Fibroblast of villous mesenchyme (primary cell): Measurements from ENCODE around the gene TAPBPL. TPM values are rescaled to one million over a fixed set of nuclear protein-coding genes. Genes with fewer than 3 reads are reported as not detected.
"Not testable (repeated sequence)": the region's sequence is repeated elsewhere in the genome, so short reads cannot be mapped to it uniquely, and the experiment has no call there.

Experiments
- DNase-seq: peaks from one replicate; pipeline ENCODE4 v3.0.0-alpha.2; 2010; ENCODE audit warnings: low read depth
- H3K4me3 ChIP-seq: 2 replicates; pipeline ENCODE4 v1.5.1; 2011; ENCODE audit warnings: low read depth, mild to moderate bottlenecking, low read length
- total RNA-seq: library from RNA; depleted of rRNA; stranded (reverse); fragments of >200 nt; gene quantifications from 2 replicates; pipeline ENCODE4 v1.2.3, GENCODE V29; 2012
- TF ChIP-seq, protein P1 (sequence below): IDR thresholded peaks from 2 replicates; pipeline ENCODE4 v1.5.1; 2012; ENCODE audit warnings: low read depth, mild to moderate bottlenecking, low read length; ENCODE audit not compliant: insufficient read depth

Gene TAPBPL
- total RNA-seq, 1 donor = 7.3 TPM

DNA sequence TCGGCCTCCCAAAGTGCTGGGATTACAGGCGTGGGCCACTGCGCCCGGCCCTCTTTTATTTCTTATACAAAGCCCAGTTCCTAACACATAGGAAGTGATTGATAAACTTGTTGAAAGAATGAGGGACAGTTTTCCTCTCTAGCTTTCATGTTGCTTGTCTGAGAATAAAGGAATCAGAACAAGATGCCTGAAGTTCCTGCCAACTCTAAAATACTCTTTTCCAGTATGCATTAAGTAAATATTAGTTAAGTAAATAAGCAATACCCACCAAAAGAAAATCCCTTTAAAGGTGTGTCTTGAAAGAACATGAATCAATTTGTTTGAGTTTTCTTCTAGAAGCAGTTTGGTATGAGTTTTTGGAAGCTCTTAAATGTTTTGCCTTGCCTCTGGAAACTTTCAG, 31.5 kb upstream of the TAPBPL start:
- no peak overlapping the region for H3K4me3 ChIP-seq
- TF ChIP-seq, protein P1, sequence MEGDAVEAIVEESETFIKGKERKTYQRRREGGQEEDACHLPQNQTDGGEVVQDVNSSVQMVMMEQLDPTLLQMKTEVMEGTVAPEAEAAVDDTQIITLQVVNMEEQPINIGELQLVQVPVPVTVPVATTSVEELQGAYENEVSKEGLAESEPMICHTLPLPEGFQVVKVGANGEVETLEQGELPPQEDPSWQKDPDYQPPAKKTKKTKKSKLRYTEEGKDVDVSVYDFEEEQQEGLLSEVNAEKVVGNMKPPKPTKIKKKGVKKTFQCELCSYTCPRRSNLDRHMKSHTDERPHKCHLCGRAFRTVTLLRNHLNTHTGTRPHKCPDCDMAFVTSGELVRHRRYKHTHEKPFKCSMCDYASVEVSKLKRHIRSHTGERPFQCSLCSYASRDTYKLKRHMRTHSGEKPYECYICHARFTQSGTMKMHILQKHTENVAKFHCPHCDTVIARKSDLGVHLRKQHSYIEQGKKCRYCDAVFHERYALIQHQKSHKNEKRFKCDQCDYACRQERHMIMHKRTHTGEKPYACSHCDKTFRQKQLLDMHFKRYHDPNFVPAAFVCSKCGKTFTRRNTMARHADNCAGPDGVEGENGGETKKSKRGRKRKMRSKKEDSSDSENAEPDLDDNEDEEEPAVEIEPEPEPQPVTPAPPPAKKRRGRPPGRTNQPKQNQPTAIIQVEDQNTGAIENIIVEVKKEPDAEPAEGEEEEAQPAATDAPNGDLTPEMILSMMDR = no peak
- DNase-seq = no peak

DNA sequence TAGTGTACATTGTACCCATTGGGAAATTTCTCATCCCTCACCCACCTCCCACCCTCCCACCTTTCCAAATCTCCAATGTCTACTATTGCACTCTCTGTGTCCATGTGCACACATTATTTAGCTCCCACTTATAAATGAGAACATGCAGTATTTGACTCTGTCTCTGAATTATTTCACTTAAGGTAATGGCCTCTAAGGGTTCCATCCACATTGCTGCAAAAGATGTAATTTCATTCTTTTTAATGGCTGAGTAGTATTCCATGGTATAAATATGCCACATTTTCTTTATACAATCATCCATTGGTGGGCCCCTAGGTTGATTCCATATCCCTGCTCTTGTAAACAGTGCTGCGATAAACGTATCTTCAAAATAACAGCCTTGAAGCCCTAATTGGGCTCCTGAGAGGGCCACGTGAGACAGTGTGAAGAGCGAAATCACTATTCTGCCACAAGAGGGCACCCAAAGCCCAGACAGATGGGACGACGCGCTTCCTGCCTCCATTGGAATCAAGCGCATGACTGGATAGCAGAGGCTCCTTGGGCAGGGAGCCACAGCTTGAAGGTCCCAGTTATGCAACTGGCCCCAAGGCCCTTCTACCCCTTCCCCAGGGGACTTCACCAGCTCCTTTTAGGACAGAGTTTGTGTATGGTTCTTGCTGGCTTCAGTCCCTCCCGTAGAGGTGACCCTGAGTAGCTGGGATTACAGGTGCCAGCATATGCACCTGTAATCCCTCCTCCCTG, 28.4 kb upstream of the TAPBPL start:
- peak; percentile 94 for DNase-seq
- H3K4me3 ChIP-seq = no peak overlapping the region
- TF ChIP-seq, protein P1 = peak; percentile 86

DNA sequence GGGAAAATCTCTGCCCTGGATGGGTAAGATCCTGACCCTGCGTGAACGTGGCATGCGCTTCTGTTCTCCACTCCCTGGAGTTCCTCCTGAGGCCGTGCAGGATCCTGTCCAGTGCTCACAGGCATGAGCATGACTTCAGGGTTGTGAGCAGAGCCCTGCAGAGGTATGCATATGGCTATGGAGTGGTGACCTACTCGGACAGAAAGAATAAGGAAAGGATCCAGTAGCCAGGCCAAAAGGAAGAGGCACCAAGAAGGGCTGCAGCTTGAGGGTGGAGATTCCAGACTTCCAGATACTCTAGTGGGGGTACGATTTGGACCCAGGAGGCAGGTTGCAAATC, 27.9 kb upstream of the TAPBPL start:
- TF ChIP-seq, protein P1 = no peak
- H3K4me3 ChIP-seq = no peak overlapping the region
- DNase-seq = no peak

DNA sequence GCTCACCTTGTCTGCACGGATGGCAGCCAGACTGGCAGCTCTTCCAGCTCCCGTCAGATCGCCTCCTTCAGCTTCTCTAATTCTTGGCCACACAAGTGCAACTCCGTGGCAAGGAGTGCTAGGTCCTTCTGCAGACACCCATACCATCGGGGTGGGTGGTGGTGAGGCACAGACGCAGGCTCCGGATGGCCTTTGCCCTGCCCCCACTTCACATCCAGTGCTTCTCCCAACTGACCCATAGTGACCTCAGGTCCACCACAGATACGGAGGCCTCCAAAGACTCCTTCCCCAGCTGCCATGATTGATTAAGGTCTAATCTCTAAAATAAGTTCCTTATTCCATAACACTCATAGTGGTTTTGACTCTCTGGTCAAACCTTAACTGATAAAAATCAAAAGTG, 27.0 kb upstream of the TAPBPL start:
- H3K4me3 ChIP-seq = no peak overlapping the region
- no peak for DNase-seq
- TF ChIP-seq, protein P1 = no peak

DNA sequence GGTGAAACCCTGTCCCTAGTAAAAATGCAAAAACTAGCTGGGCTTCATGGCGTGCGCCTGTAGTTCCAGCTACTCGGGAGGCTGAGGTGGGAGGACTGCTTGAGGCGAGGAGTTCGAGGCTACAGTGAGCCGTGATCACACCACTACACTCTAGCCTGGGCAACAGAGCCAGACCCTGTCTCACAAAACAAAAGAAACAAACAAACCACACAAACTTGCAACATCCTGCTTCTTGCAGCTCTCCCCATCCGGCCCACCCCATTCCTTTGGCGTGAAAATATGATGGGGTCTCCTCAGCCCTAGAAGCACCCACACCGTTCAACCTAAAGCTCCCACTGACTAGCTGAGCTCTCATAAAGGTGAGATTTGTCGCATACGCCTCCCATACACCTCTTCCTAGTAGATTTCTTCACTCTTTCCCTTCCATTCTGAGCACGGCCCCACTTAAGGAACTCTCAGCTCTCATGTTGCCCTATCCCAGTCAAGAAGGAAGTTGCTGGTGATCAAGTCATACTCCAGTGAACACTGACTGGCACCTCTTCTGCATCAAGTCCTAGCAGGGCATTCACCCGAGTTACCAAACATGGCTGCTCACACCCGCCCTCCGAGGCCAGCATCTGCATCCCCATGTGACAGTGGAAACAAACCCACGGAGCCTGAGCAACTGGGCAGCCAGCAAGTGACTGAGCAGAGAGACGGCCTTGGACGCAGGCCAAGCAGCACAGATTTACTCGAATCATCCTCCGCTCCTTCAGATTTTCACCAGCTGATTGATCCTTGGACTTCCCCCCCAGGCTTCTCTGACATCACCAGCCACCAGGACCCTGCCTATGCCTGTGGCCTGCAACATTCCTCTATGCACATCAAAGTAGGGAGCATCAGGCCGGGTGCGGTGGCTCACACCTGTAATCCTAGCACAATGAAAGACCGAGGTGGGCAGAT, 26.0 kb upstream of the TAPBPL start:
- H3K4me3 ChIP-seq = no peak overlapping the region
- DNase-seq = no peak
- TF ChIP-seq, protein P1 = no peak

DNA sequence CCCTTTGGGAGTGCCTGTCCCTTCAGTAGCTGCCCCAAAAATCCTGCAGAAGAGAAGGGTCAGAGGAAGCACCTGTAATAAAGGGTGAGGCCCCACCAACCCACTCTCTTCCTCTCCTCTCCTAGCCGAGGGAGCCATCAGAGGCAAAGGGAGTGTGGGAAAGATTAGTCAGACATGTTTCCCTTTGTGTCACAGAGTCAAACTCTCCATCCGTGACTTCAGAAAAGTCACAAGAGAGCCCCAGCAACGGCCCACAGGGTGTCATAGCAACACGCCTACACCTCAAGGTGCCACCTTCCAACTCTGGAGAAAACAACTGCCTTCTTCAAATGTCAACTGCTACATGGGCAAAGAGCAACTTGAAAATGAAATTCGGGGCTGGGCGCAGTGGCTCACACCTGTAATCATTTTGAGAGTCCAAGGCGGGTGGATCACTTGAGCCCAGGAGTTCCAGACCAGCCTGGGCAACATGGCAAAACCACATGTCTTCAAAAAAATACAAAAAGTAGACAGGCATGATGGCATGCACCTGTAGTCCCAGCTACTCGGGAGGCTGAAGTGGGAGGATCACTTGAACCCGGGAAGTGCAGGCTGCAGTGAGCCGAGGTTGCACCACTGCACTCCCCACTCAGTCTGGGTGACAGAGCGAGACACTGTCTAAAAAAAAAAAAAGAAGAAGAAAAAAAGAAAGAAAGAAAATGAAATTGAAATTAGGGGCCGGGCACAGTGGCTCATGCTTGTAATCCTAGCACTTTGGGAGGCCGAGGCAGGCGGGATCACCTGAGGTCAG, 24.8 kb upstream of the TAPBPL start:
- DNase-seq = no peak
- H3K4me3 ChIP-seq = no peak overlapping the region
- TF ChIP-seq, protein P1 = no peak

DNA sequence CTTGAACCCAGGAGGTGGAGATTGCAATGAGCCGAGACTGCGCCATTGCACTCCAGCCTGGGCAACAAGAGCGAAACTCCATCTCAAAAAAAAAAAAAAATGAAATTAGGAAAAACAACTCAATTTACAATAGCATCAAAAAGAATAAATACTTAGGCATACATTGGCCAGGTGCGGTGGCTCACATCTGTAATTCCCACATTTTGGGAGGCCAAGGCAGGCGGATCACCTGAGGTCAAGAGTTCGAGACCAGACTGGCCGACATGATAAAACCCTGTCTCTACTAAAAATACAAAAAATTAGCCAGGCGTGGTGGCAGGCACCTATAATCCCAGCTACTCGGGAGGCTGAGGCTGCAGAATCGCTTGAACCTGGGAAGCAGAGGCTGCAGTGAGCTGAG, 24.0 kb upstream of the TAPBPL start:
- H3K4me3 ChIP-seq = not testable (repeated sequence)

More for the DNA sequence above, 24.0 kb upstream of the TAPBPL start:
- not testable (repeated sequence) for DNase-seq
